ENCODE results near the gene SLC7A11. TPM values are rescaled to one million over a fixed set of nuclear protein-coding genes. Genes with fewer than 3 reads are reported as not detected.

Gene SLC7A11
- total RNA-seq, 2 donors from 2014 or later, result 0.99 to 2.6 TPM

DNA sequence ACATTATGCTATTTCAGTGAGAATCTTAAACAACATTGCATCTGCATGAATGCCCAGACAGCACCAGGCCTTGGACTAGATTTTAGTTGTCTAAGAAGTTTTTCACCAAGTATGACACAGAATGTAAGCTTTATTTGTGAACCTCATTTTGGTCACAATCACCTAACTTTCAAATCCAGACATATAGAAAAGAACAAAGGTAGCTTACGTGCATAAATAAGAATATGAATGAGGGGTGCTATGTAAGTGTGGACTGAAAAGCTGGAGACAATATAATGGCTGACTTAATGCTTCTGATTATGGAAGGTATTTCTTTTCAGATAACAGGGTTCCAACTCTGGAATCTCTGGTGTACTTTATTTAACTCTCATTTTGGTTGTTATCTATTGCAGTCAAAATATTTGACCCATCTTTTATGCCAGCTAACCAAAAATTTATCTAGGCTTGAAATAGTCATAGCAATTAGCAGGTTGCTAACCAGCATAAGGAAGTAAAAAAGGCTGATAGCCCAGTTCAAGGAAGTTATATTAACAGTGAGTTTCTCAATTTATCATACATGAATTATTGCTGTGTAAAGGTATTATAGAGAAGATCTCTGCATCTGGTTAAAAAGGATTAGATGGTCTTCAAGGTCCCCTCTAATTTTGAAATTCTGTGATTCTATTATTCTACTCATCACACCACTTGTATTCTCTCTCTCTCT is 36.5 kb downstream of the SLC7A11 start:
- no peaks in the 10 kb centered on the region for H3K27me3 ChIP-seq (replicated peaks; ENCODE audit: insufficient read depth)
- H3K27ac ChIP-seq, result no peak overlapping the region
- no peaks in the 10 kb centered on the region for H3K36me3 ChIP-seq
- no peaks in the 10 kb centered on the region for H3K4me1 ChIP-seq (ENCODE audit: control insufficient read depth in 1 of 2, low read depth in 2 of 2)
- ATAC-seq (ENCODE audit: insufficient number of reproducible peaks, low FRiP score, low read depth) (no peak), DNase-seq (ENCODE audit: low spot score) (no peak)
- H3K4me3 ChIP-seq, result no peak overlapping the region
- H3K9me3 ChIP-seq, result no peaks in the 10 kb centered on the region
- TF ChIP-seq, protein P1, sequence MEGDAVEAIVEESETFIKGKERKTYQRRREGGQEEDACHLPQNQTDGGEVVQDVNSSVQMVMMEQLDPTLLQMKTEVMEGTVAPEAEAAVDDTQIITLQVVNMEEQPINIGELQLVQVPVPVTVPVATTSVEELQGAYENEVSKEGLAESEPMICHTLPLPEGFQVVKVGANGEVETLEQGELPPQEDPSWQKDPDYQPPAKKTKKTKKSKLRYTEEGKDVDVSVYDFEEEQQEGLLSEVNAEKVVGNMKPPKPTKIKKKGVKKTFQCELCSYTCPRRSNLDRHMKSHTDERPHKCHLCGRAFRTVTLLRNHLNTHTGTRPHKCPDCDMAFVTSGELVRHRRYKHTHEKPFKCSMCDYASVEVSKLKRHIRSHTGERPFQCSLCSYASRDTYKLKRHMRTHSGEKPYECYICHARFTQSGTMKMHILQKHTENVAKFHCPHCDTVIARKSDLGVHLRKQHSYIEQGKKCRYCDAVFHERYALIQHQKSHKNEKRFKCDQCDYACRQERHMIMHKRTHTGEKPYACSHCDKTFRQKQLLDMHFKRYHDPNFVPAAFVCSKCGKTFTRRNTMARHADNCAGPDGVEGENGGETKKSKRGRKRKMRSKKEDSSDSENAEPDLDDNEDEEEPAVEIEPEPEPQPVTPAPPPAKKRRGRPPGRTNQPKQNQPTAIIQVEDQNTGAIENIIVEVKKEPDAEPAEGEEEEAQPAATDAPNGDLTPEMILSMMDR (IDR thresholded peaks at IDR 0.05), result no peak

DNA sequence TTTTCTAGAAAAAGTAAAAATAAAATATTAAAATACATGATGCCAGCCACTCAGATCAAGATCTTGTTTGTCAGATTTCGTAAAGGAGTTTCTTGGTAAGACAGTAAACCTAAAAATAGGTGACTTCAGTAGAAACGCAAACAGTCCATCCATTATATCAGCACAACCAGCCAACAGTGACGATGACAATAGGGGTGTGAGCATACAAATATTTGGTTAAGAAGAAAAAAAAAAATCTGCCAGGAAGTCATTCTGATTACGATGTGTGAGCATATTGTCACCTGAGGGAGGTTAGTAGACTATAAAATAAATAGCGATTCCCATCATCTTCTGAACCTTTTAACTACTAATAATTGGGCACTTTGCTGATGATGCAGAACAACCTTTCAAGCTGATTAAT is 37.6 kb downstream of the SLC7A11 start:
- no peaks in the 10 kb centered on the region for H3K27me3 ChIP-seq (replicated peaks; ENCODE audit: insufficient read depth)
- H3K4me3 ChIP-seq, result no peak overlapping the region
- ATAC-seq (ENCODE audit: insufficient number of reproducible peaks, low FRiP score, low read depth) (no peak), DNase-seq (ENCODE audit: low spot score) (no peak)
- no peak overlapping the region for H3K27ac ChIP-seq
- TF ChIP-seq, protein P1 (IDR thresholded peaks at IDR 0.05), result no peak
- H3K36me3 ChIP-seq, result no peaks in the 10 kb centered on the region
- no peaks in the 10 kb centered on the region for H3K9me3 ChIP-seq
- no peaks in the 10 kb centered on the region for H3K4me1 ChIP-seq (ENCODE audit: control insufficient read depth in 1 of 2, low read depth in 2 of 2)

DNA sequence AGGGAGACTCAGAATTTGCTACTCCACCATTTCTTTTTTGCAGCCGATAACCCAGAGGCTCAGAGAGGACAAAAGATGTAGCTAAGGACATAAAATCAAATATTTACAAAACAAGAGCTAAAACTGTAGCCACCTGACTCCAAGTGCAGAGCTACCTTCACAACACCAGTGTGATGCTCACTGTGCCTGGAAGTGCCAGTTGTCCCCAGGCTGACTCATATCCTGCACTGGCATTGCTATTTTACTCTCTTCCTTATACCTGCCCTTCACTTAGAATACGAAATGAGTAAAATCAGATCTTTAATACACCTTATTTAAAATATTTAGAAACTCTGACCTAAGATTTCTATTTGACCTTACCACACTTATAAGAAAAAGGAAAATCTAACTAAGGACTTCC is 39.5 kb downstream of the SLC7A11 start:
- no peaks in the 10 kb centered on the region for H3K27me3 ChIP-seq (replicated peaks; ENCODE audit: insufficient read depth)
- TF ChIP-seq, protein P1 (IDR thresholded peaks at IDR 0.05), result no peak
- H3K36me3 ChIP-seq, result no peaks in the 10 kb centered on the region
- no peak for ATAC-seq (ENCODE audit: insufficient number of reproducible peaks, low FRiP score, low read depth)
- no peaks in the 10 kb centered on the region for H3K4me1 ChIP-seq (ENCODE audit: control insufficient read depth in 1 of 2, low read depth in 2 of 2)
- no peak overlapping the region for H3K4me3 ChIP-seq
- no peaks in the 10 kb centered on the region for H3K9me3 ChIP-seq
- no peak for DNase-seq (ENCODE audit: low spot score)
- no peak overlapping the region for H3K27ac ChIP-seq

DNA sequence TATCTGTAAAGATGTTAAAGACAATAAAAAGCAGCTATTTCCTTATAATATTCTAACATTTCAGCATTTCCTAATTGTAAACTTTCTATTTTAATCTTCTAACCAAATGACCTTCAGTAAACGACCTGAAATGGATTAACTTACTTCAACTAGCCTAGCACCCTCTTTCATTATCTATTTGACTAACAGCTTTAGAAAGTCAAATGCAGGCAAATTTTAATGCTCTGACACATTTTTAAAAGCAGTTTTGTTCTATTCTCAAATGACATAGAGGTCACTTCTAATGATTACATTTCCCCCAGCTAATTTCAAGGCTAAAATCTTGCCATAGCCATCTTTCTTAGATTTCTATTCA is 41.9 kb downstream of the SLC7A11 start:
- H3K27me3 ChIP-seq (replicated peaks; ENCODE audit: insufficient read depth), result no peaks in the 10 kb centered on the region

DNA sequence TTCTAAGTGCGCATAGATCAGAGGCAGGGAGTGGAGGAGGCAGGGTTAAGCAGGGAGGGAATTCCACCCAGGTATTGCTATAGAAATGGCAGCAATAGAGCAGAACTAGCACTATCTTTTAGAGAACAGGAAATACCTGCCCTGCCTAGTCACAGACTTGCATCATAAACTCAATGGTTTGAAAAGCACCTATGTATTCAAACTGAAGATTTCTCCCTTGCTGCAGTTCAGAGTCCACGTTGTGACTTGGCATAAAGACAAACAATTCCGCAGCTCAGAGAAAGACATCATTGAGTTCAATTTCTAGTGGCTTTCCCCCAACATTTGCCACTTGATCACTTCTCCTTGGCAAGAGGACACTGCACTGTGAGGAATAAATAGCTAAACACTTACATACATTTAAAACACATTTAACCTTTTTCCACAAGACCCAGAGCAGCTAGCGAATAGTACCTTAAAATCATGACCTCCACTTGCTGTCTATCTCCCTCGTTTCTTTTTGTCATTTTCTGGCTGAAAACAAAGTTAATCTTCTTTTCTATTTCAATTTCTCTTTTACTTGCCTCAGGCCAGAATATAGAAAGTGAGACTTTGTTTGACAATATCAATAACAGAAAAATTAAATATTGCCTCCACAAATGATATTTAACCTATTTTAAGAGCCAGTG is 42.4 kb downstream of the SLC7A11 start:
- H3K9me3 ChIP-seq, result no peaks in the 10 kb centered on the region
- no peak overlapping the region for H3K4me3 ChIP-seq
- H3K4me1 ChIP-seq (ENCODE audit: control insufficient read depth in 1 of 2, low read depth in 2 of 2), result no peaks in the 10 kb centered on the region
- TF ChIP-seq, protein P1 (IDR thresholded peaks at IDR 0.05), result no peak
- no peaks in the 10 kb centered on the region for H3K36me3 ChIP-seq
- no peaks in the 10 kb centered on the region for H3K27me3 ChIP-seq (replicated peaks; ENCODE audit: insufficient read depth)
- H3K27ac ChIP-seq, result no peak overlapping the region
- DNase-seq (ENCODE audit: low spot score) (no peak), ATAC-seq (ENCODE audit: insufficient number of reproducible peaks, low FRiP score, low read depth) (no peak)

More for the DNA sequence above, 41.9 kb downstream of the SLC7A11 start:
- H3K36me3 ChIP-seq, result no peaks in the 10 kb centered on the region
- no peak for ATAC-seq (ENCODE audit: insufficient number of reproducible peaks, low FRiP score, low read depth)
- no peaks in the 10 kb centered on the region for H3K4me1 ChIP-seq (ENCODE audit: control insufficient read depth in 1 of 2, low read depth in 2 of 2)
- no peaks in the 10 kb centered on the region for H3K9me3 ChIP-seq
- no peak overlapping the region for H3K4me3 ChIP-seq
- DNase-seq (ENCODE audit: low spot score), result no peak
- no peak overlapping the region for H3K27ac ChIP-seq
- TF ChIP-seq, protein P1 (IDR thresholded peaks at IDR 0.05), result no peak

Measured in thoracic aorta (tissue), 2 donors.